TTC549 (cell line): ENCODE measurements around the gene CDHR5.
"Not testable (repeated sequence)": the region's sequence is repeated elsewhere in the genome, so short reads cannot be mapped to it uniquely, and the experiment has no call there.

Source experiments
- FAIRE-seq: peaks from 2 replicates; lab custom pipeline; 2012; peaks lifted over from hg19 to GRCh38; lab: Jason Lieb, UNC

Gene CDHR5

DNA sequence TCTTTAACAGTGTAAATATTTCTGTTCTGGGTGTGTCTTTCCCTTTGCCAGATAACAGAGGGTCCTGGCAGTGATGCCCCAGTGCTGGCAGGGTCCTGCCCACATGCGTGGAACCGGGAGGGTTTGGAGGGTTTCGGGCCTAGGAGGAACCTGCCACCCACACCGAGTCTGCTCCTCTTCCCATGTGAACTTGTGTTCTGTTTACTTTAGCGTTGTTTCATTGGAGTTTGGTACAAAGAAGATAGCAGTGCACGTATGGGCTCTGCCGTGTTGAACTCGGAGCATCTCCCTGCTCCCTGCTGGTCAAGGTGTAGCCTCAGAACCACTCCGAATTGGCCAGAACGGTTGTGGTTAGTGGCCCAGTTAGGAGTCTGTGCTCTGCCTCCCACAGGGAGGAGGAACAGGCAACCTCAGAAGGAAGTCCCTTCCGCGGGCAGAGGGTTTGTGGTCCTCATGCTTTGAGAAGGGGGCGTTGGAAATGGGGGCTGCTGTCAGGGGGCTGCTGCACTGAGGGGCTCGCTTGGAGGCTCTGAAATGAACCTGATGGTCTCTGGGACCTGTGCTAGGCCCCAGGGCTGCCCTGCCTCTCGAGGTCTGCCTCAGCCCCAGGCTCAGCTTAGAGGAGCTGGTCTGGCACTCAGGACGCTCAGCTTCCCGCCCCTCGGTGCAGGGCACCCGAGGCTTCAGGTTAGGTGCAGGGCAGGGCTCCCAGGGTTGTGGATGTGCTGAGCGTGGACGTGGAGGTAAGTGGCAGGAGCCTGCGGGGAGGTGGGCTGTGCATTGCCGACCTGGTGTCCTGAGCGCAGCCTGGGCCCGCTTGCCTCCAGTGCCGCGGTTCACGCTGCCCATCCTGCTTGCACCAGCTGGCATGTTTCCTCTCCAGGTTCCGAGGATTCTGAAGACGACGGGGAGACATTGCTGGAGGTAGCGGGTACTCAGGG, 38.1 kb downstream of the CDHR5 start:
- no peak for FAIRE-seq

DNA sequence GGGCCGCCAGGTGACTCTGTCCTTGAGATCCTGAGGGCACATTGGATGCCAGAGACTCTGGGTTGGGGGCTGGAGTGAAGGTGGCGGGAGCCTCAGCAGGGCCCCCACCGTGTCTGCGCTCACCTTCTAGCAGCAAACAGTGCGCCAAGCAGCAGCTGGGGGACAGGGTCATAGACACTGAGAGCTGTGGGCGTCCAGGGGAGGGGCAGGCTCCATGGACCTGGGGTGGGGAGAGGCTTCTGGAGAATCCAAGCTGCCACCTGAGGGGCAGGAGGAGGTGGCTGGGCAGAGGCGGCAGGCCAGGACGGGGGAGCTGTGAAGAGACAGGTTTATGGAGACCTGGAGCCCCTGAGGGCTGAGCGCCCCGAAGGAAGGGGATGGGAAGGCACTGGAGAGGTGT, 40.5 kb downstream of the CDHR5 start:
- FAIRE-seq = no peak

DNA sequence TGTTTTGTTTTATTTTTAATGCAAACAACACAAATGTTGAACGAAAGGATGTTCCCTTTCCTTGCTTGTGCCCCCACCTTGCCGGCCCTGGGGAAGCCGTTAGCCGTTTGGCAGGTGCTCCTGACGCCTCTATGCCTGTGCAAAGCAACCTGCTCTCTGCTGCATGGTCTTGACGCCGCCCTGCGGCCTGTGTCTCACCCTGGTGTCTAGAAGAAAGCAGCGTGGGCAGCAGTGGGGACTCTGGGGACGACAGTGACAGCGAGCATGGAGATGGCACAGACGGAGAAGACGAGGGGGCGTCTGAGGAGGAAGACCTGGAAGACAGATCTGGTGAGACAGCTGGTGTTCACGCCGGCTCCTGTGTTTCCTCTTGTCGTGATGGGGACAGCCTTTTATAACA, 43.0 kb downstream of the CDHR5 start:
- no peak for FAIRE-seq

GRCh38 chr11:581342-581741, 43.4 kb downstream of the CDHR5 start:
- FAIRE-seq = no peak

GRCh38 chr11:579830-580601, 44.7 kb downstream of the CDHR5 start:
- no peak for FAIRE-seq

DNA sequence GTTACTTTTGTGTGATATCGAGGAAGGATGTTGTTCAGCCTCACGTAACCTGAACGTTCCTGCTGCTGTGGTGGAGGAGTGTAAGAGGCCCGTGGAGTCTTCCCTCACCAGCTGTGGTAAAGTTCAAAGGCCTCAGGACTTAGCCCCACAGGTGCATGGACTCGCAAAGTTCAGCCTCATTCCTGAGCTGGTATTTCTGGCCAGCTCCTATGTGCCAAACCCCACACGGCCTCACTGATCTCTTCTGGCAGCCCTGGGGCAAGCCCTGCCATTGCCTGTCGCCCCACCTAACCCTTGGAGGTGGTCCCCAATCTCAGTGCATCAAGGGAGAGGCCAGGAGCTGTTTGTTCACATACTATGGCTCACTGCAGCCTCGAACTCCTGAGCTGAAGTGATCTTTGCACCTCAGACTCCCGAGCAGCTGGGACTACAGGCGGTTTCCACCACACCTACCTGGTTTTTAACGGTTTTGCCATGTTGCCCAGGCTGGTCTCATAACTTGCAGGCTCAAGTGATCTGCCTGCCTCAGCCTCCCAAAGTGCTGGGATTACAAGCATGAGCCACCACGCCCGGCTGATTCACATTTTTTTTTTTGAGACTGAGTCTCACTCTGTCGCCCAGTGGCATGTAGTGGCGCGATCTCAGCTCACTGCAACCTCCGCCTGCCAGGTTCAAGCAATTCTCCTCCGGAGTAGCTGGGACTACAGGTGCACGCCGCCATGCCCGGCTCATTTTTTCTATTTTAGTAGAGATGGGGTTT, 46.3 kb downstream of the CDHR5 start:
- no peak for FAIRE-seq

- no peak for FAIRE-seq
Measured at GRCh38 chr11:577611-577894, 47.2 kb downstream of the CDHR5 start.

DNA sequence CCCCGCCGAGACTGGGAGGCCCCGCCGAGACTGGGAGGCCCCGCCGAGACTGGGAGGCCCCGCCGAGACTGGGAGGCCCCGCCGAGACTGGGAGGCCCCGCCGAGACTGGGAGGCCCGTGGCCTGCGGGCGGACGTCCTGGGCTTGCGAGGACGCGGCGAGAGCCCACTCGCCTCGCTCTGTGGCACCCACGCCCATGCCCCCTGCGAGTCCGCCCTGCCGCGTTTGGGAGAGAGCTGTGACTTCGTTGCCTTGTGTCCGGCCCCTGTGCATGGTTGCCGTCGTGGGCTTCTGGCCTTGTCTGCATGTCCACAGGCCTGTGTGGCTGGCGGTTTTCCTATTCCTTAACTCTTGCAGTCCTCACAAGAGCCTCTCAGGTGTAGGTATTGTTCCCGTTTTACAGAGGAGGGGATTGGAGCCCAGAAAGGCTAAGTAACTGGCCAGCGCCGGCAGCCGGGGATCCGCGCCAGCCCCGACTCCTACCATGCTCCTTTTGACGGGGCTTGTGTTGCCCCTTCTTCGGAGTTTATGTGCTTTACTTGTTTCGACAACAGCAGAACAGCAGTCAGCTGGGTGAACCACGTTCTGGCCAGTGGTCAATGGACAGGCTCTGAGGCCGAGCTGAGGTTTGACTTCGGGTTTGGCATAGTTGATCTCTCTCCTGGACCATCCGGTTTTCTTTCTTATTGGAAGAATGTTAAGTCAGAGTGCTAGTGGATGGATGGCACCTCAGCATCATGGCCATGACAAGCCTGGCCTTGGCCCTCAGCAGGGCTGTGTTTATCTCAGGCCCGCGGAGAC, 47.7 kb downstream of the CDHR5 start:
- FAIRE-seq = no peak

DNA sequence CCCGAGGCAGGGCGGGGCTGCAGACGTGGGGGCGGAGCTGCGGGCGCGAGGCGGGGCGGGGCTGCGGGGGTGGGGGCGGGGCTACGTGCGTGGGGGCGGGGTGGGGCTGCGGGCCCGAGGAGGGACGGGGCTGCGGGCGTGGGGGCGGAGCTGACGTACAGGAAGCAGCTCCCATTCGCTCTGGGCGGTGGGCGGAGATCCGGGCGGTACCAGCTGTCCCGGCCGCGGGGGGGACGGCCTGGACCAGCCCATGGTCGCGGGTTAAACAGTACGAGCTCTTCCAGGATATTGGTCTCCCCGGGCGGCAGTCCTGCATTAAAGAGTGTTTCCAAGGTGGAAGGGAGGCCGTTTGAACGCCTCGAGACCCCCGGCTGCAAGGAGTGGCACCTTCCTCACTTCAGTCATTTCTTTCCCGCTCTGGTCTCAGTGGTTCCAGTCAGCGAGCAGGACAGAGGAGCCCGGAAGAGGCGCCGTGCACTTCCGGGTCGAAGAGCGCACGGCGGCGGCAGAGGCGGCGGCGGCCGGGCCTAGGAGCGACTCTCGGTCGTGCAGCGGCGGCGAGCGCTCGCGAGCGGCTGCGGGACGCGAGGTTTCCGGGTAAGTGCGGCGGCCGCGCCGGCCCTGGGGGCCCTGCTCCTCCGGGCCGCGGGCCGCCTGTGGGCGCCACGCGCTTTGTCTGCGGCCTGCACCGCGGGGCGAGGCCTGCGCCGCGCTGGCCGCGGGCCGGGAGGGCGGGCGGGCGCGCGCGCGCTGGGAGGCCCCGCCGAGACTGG, 48.6 kb downstream of the CDHR5 start, which contains the start of gene PHRF1:
Gene PHRF1 (plus strand): TSS at position 475 of the 773 bp plus-strand sequence. CDS start 5,043 bp downstream, outside the sequence.
- FAIRE-seq = no peak

DNA sequence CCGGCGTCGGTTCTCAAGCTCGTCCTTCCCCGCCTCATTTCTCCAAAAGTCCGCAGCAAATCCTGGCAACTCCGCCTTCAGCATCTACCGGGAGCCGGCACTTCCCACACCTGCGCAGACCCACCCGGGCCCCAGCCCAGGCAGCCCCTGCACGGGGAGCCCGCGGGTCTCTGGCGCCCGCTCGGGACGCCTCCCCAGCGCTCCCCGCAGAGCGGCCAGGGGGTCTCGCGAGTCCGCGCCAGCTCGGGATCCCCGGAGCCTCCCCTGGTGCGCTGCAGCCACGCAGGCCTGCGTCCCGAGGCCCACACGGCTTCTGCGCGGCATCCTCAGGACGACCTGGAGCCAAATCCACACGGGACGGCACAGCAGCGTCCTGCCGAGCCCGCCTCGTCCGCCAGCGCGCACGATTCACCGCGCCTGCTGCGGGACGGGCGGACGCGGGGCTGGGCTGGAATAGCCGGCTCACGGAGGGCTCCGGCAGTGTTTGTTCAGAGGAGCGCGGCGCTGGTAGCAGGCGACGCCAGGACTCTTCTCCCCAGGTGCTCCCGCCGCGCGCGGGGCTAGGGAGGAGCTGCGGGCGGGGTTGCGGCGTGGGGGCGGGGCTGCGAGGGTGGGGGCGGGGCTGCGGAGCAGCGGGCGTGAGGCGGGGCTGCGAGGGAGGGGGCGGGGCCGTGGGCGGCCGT, 49.3 kb downstream of the CDHR5 start:
- no peak for FAIRE-seq

- no peak for FAIRE-seq
Measured at GRCh38 chr11:574632-575312, 50.0 kb downstream of the CDHR5 start.

DNA sequence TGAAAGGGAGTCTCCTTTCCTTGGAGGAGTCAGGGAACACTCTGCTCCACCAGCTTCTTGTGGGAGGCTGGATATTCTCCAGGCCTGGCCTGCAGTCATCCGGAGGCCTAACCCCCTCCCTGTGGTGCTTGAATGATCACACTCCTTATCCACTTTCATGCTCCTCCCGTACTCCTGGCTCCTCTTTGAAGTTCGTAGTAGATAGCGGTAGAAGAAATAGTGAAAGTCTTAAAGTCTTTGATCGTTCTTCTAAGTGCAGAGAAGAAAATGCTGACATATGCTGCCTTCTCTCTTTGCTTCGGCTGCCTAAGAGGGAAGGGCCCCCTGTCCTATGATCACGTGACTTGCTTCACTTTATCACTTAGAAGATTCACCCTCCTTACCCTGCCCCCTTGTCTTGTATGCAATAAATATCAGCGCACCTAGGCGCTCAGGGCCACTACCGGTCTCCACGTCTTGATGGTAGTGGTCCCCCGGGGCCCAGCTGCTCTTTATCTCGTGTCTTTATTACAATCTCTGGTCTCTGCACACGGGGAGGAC, 50.7 kb downstream of the CDHR5 start:
- not testable (repeated sequence) for FAIRE-seq

DNA sequence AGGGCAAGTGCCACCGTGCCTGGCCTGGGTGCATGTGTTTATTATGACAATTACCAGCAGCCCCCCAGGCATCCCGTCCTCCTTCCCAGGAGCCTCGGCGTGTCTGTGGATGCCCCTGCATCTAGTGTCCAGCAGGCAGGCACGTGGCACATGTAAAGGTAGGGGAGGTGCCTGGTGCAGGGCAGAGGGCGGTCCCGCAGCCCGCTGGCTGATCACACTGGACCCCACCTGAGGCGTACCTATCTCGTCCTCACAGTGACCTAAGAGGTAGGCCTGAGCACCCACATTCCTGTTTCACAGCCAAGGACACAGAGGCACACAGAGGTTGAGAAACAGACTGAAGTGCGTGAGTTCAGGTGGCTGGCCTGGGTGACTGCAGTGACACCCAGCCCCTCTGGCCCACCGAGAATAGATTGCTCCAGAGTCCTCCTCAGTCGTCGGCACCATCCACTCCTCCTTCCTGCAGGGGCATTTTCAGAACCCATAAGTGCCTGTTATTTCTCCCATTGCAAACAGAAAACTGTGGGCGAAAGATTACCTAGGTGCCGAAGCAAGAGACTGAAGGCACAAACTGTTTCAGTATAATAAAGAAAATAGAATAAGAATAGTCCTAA, 51.5 kb downstream of the CDHR5 start:
- no peak for FAIRE-seq

DNA sequence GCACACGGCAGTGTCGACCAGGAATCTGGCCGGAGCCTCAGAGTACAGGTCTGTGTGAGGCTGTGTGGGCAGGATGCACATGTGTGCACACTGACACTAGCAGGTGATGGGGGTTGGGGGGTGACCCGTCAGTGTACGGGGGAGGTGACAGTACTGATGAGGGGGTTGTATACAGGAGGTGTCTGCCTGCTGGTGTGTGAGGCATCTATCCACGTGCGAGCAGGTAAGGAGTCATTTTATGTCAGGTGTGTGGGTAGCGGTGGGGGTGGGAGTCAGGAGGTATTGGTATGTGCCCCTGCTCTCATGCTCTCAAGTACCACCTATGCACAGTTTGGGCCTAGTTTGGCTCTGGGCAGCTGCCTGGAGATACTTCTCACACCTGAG, 53.0 kb downstream of the CDHR5 start:
- no peak for FAIRE-seq

DNA sequence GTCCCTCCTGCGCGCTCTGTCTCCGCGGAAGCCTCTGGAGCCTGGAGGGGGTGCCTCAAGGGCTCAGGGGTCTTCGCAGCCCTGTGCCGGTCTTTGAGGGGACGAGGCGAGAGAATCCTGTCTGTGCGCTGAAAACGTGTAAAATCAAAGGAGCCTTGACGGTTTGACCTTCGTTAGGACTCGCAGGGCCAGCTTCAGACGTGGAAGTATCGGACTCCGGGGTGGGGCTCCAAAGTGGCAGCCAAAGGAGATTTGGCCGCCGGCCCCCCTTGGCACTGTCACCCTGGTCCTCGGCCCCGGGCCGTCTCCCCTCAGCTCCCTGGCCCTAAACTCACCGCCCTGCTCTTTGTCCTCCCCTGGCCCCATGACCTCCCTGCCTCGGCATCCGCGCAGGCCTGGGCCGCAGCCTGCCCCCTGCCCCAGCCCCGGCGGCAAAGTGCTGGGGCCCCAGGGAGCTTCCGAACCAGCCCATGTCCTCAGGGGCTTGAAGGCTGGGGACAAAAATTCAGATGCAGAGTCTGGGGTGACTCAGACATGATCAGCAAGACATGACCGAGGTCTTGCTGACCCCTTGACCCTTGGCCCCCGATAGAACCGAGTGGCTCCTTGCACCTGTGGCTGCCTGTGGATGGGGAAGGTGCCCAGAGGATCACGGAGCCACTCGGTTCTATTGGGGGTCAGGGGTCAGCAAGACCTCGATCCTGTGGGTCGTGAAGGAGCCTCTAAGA, 55.4 kb downstream of the CDHR5 start:
- FAIRE-seq = no peak

- FAIRE-seq = no peak
Measured at GRCh38 chr11:568306-569157, 56.2 kb downstream of the CDHR5 start.

GRCh38 chr11:567629-568292, 57.0 kb downstream of the CDHR5 start:
- FAIRE-seq = no peak
